ENCODE data around the gene DCANP1.

- TF ChIP-seq POLR2A (conservative IDR thresholded peaks at IDR 0.05) (no peak), ZNF354B (CRISPR knock-in tag; IDR thresholded peaks at IDR 0.05) (no peak), ZNF449 (CRISPR knock-in tag; IDR thresholded peaks at IDR 0.05) (no peak), MTF1 (CRISPR knock-in tag; IDR thresholded peaks at IDR 0.05; ENCODE audit: borderline replicate concordance) (no peak), GTF3C2 (IDR thresholded peaks at IDR 0.05; ENCODE audit: borderline replicate concordance, extremely low read depth, insufficient read length) (no peak), NRF1 (conservative IDR thresholded peaks at IDR 0.05 in 1 of 2, IDR thresholded peaks at IDR 0.05 in 1 of 2) (no peak), EGR1 (conservative IDR thresholded peaks at IDR 0.05) (no peak), SIN3A (IDR thresholded peaks at IDR 0.05; ENCODE audit: borderline replicate concordance in 2 of 2, control insufficient read depth in 1 of 2, low read depth in 2 of 2, low read length in 2 of 2) (no peak), TEAD1 (CRISPR knock-in tag; IDR thresholded peaks at IDR 0.05) (no peak), ETV6 (IDR thresholded peaks at IDR 0.05; ENCODE audit: borderline replicate concordance in 1 of 2, low read depth in 2 of 2, low read length in 1 of 2) (no peak), ETV6 (CRISPR knock-in tag; IDR thresholded peaks at IDR 0.05; ENCODE audit: borderline replicate concordance) (no peak), FOXA1 (IDR thresholded peaks at IDR 0.05; ENCODE audit: borderline replicate concordance) (no peak), PHF21A (IDR thresholded peaks at IDR 0.05; ENCODE audit: borderline replicate concordance, low read depth) (no peak), CREB5 (CRISPR knock-in tag; IDR thresholded peaks at IDR 0.05) (no peak), ESRRA (IDR thresholded peaks at IDR 0.05; ENCODE audit: borderline replicate concordance, low read depth) (no peak)
Measured at GRCh38 chr5:135484674-135485086, 37.5 kb upstream of the DCANP1 start.
